Right atrium auricular region (tissue), 2 donors: ENCODE results near the gene PPP1R1C. TPM values are rescaled to one million over a fixed set of nuclear protein-coding genes. Genes with fewer than 3 reads are reported as not detected.

ENCODE experiments used
- DNase-seq: peaks from one replicate; pipeline ENCODE4 v3.0.0-alpha.2; 2019; ENCODE audit warnings: low spot score
- H3K27ac ChIP-seq, 2 donors: fragments of 200-600 bp; sonication (generic); 1 replicate in 1 of 2; 2 replicates in 1 of 2; pipeline ENCODE4 v1.5.1; 2016 to 2019
- H3K27me3 ChIP-seq, 2 donors: fragments of 200-600 bp; sonication (generic); one replicate each; pipeline versions ENCODE4 v1.5.1 to v1.6.0; 2017 to 2019
- H3K36me3 ChIP-seq: fragments of 200-600 bp; sonication (generic); one replicate; pipeline ENCODE4 v1.5.1; 2016
- H3K4me1 ChIP-seq, 2 donors: fragments of 200-600 bp; sonication (generic); one replicate each; pipeline versions ENCODE4 v1.5.1 to v1.6.0; 2017 to 2019
- H3K4me3 ChIP-seq, 2 donors: fragments of 200-600 bp; sonication (generic); 1 replicate in 1 of 2; 2 replicates in 1 of 2; pipeline ENCODE4 v1.5.1; 2017 to 2019; ENCODE audit warnings: mild to moderate bottlenecking in 1 of 2, moderate library complexity in 1 of 2
- H3K9me3 ChIP-seq, 2 donors: fragments of 200-600 bp; sonication (generic); one replicate each; pipeline ENCODE4 v1.5.1; 2019
- total RNA-seq, 2 donors: library from RNA; depleted of rRNA; stranded (reverse); fragments of >200 nt; gene quantifications; one replicate each; pipeline ENCODE4 v1.1.0, GENCODE V29; 2016
- TF ChIP-seq, protein P1 (sequence below), 2 donors: fragments of 200-600 bp; sonication (generic); IDR thresholded peaks; one replicate each; pipeline ENCODE4 v1.5.1; 2019; ENCODE audit warnings: antibody characterized with exemption in 2 of 2

PPP1R1C gene
- total RNA-seq, 2 donors from 2014 or later, result 5.4 to 14.5 TPM

- no peaks in the 10 kb centered on the region for H3K9me3 ChIP-seq
- TF ChIP-seq, protein P1, sequence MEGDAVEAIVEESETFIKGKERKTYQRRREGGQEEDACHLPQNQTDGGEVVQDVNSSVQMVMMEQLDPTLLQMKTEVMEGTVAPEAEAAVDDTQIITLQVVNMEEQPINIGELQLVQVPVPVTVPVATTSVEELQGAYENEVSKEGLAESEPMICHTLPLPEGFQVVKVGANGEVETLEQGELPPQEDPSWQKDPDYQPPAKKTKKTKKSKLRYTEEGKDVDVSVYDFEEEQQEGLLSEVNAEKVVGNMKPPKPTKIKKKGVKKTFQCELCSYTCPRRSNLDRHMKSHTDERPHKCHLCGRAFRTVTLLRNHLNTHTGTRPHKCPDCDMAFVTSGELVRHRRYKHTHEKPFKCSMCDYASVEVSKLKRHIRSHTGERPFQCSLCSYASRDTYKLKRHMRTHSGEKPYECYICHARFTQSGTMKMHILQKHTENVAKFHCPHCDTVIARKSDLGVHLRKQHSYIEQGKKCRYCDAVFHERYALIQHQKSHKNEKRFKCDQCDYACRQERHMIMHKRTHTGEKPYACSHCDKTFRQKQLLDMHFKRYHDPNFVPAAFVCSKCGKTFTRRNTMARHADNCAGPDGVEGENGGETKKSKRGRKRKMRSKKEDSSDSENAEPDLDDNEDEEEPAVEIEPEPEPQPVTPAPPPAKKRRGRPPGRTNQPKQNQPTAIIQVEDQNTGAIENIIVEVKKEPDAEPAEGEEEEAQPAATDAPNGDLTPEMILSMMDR (IDR thresholded peaks at IDR 0.05), result no peak
- H3K36me3 ChIP-seq, result no peaks in the 10 kb centered on the region
- no peaks in the 10 kb centered on the region for H3K27me3 ChIP-seq
- DNase-seq, result no peak
- H3K4me1 ChIP-seq, result no peaks in the 10 kb centered on the region
- H3K27ac ChIP-seq, result no peak overlapping the region
- H3K4me3 ChIP-seq, result no peak overlapping the region
Measured at GRCh38 chr2:182133195-182133891, 147.7 kb downstream of the PPP1R1C start.

DNA sequence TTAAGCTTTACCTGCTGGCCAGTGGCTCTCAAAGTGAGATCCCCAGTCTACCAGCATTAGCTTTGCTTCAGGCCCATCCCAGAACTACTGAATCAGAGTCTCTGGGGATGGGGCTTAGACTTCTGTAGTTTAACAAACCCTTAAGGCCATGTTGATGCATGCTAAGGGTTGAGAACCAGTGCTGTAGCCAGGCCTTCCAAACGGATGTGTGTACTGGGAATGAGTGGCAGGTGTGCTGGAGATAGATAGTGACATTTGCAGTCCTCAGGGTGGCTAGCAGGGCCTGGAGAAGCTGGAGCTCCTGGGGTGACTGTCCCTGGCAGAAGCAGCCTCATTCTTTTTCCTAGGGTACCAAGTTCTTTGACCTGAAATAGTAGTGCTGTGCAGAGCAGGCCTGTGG lies 148.5 kb downstream of the PPP1R1C start:
- H3K4me3 ChIP-seq, result no peak overlapping the region
- H3K27me3 ChIP-seq, result no peaks in the 10 kb centered on the region
- no peak overlapping the region for H3K27ac ChIP-seq
- no peaks in the 10 kb centered on the region for H3K36me3 ChIP-seq
- TF ChIP-seq, protein P1 (IDR thresholded peaks at IDR 0.05), result no peak
- no peaks in the 10 kb centered on the region for H3K9me3 ChIP-seq
- no peak for DNase-seq
- H3K4me1 ChIP-seq, result no peaks in the 10 kb centered on the region

DNA sequence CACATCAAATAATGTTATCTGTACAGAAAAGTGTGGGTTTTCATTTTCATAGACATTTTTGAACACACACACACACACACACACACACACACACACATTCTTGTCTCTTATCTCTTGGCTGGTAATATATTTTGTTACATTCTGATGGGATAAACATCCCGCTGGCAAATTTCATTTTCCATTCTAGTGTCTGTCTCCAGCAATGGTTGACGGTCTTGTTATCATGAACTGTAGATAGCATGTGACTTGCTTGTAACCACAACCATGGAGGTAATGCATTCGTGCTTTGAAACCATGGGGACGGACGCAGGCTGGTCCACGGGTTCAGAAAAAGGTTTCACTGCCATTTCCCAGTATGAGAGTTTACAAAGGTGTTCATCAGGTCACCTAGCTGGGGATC lies 156.4 kb downstream of the PPP1R1C start:
- Histone ChIP-seq H3K4me1 (peaks cover 0 to 4% of the 10 kb centered on the region in 2 donors), H3K9me3 (no peaks in the 10 kb centered on the region), H3K4me3 (no peak overlapping the region), H3K27ac (no peak overlapping the region), H3K27me3 (no peaks in the 10 kb centered on the region), H3K36me3 (no peaks in the 10 kb centered on the region)
- no peak for DNase-seq
- TF ChIP-seq, protein P1 (IDR thresholded peaks at IDR 0.05), result no peak

DNA sequence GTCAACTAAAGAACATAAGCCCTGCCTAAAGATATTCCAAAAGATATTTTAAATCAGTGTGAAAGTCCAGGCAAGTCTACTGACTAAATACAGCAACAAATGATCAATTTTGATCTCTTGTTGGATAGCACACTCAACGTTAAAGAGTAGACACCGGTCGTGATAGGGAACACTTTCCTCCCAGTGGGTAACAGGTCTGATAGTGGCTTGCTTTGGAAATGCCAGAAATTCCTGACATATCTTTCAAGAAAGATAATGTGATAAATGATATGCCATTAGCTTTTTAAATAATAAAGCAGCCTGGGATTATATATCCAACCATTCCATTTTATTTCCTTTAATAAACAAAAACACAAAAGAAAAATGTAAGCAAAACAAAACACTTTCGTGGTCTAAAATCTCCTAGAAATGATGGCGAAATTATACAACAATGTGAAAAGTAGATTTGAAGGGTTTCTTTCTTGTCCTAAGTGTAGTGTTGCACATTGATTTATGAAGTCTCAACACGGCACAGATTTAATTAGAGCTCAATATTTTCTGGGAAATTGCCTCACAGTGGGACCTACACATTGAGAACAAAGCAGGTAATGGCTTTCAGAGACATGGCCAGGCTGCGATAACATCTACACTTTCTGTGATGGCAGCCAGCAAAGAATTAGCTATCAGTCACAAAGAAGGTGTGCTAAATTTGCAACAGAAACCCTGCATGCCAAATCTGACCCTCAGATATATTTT lies 158.6 kb downstream of the PPP1R1C start:
- no peak overlapping the region for H3K4me3 ChIP-seq
- H3K27ac ChIP-seq, result no peak overlapping the region
- no peaks in the 10 kb centered on the region for H3K27me3 ChIP-seq
- TF ChIP-seq, protein P1 (IDR thresholded peaks at IDR 0.05), result no peak
- DNase-seq, result no peak
- no peaks in the 10 kb centered on the region for H3K9me3 ChIP-seq
- no peaks in the 10 kb centered on the region for H3K36me3 ChIP-seq
- peaks cover 0 to 4% of the 10 kb centered on the region in 2 donors for H3K4me1 ChIP-seq

DNA sequence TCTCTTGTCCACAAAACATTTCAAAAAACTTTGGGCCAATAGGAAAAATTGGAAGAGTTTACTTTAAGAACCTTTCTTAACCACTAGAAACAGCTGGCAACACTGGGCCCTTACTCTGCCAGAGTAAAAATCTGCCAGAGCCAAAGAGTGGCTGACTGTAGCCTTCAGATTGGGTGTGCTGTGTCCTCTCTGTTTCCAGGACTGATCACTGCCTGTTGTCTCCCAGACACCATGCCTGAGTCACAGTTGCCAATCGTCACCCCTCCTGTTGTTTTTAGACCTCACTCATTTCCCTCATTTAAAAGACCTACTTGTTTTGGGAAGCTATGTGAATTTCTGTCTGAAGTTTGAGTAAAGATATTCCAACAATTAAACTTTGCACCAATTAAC lies 159.1 kb downstream of the PPP1R1C start:
- H3K4me3 ChIP-seq, result no peak overlapping the region
- no peaks in the 10 kb centered on the region for H3K27me3 ChIP-seq
- no peaks in the 10 kb centered on the region for H3K36me3 ChIP-seq
- peak; percentile 65 for DNase-seq
- H3K4me1 ChIP-seq, result peaks cover 0 to 4% of the 10 kb centered on the region in 2 donors
- no peak overlapping the region for H3K27ac ChIP-seq
- TF ChIP-seq, protein P1 (IDR thresholded peaks at IDR 0.05), result no peak
- H3K9me3 ChIP-seq, result no peaks in the 10 kb centered on the region
